PC-9 (cell line): Measurements from ENCODE around the gene SLC45A2.

ENCODE experiments used
- EZH2 ChIP-seq: fragments of 200-600 bp; sonication (generic); IDR thresholded peaks from 2 replicates; pipeline ENCODE4 v1.8.0; 2017; ENCODE audit warnings: antibody characterized with exemption, low read depth
- TF ChIP-seq, protein P1 (sequence below): fragments of 200-600 bp; sonication (generic); conservative IDR thresholded peaks from 2 replicates; pipeline ENCODE4 v1.6.1; 2017; ENCODE audit warnings: mixed run types, antibody characterized with exemption, mild to moderate bottlenecking, moderate library complexity

DNA sequence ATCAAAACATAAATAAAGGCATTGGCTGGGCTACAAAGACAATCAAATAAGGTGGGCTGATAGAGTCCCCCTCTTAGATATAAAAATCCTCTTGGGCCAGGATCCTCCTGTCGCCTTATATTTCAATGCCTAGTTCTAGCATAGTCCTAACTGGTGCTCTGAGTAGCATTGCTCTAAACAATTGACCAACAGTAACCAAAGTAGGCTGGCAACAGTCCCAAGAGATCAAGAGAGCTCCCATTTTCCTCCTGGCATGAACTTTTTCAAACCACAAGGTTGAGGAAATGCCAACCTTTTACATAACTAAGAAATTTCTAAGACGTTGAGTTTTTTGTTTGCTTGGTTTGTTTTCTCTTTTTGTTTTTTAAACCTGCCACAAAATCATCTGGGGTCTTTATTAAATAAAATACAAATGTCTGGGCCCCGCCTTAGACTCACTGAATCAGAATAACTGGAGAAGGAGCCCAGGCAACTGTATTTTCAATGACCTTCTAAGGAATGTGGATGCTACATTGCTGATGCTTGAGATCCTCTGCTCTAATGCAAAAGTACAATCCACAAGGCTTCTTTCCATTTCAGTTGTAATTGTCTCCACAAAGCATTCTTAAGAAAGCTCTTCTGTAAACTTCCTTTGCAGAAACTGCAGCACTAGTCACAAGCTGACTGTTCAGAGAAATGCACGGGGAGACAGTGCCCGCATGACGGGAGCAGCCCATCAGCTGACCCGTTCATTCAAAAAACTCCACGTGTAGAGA is 2.9 kb downstream of the SLC45A2 start:
- TF ChIP-seq, protein P1, sequence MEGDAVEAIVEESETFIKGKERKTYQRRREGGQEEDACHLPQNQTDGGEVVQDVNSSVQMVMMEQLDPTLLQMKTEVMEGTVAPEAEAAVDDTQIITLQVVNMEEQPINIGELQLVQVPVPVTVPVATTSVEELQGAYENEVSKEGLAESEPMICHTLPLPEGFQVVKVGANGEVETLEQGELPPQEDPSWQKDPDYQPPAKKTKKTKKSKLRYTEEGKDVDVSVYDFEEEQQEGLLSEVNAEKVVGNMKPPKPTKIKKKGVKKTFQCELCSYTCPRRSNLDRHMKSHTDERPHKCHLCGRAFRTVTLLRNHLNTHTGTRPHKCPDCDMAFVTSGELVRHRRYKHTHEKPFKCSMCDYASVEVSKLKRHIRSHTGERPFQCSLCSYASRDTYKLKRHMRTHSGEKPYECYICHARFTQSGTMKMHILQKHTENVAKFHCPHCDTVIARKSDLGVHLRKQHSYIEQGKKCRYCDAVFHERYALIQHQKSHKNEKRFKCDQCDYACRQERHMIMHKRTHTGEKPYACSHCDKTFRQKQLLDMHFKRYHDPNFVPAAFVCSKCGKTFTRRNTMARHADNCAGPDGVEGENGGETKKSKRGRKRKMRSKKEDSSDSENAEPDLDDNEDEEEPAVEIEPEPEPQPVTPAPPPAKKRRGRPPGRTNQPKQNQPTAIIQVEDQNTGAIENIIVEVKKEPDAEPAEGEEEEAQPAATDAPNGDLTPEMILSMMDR = no peak
- no peak for TF ChIP-seq EZH2
